Measurements from ENCODE around the gene ADRM1.

The ADRM1 gene

DNA sequence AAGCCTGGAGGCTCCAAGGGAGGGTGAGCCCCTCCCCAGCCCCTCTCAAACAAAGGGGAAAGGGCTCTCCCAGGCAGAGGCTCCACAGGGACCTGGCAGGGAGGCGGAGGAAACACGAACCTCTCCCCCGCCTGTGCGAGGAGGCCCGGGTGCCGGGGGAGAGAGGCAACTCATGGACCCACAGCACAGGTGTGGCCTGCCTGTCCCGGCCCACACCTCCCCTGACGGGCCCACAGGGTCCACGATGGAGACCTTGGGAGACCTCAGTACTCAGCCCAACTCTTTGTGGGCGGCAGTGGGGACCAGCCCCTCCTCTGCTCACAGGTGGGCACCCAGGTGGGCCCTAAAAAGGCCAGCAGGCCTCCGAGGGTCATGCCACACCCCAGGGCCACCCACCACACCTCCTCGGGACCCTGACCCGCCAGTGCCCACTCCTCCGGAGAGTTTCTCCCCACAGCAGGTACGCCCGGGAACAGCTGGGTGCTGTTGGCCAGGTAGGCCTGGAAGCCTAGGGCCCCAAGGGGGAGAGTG is 52.1 kb downstream of the ADRM1 start:
- DNase-seq = no peak
- TF ChIP-seq GATA1 (IDR thresholded peaks at IDR 0.05; ENCODE audit: low read depth, low read length) = no peak
- TF ChIP-seq POLR2A (IDR thresholded peaks at IDR 0.05; ENCODE audit: low read length) = no peak

DNA sequence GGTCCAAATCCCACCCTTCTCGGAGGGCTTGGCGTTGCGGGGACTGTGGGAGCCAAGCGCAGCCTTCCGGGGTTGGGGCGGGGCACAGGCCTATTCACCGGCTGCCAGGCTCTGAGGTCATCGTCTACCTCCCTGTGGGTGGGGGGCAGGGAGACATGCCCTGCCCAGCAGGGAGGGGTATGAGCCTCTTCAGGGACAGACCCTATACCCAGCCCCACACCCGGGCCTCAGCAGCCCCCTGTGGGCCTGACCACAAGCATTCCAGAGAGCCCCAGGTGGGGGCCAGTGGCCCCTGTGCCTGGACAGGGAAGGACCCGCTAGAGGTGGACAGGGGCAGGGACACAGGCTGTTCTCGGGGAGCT is 52.7 kb downstream of the ADRM1 start:
- TF ChIP-seq GATA1 (IDR thresholded peaks at IDR 0.05; ENCODE audit: low read depth, low read length) = no peak
- TF ChIP-seq POLR2A (IDR thresholded peaks at IDR 0.05; ENCODE audit: low read length) = no peak
- no peak for DNase-seq

DNA sequence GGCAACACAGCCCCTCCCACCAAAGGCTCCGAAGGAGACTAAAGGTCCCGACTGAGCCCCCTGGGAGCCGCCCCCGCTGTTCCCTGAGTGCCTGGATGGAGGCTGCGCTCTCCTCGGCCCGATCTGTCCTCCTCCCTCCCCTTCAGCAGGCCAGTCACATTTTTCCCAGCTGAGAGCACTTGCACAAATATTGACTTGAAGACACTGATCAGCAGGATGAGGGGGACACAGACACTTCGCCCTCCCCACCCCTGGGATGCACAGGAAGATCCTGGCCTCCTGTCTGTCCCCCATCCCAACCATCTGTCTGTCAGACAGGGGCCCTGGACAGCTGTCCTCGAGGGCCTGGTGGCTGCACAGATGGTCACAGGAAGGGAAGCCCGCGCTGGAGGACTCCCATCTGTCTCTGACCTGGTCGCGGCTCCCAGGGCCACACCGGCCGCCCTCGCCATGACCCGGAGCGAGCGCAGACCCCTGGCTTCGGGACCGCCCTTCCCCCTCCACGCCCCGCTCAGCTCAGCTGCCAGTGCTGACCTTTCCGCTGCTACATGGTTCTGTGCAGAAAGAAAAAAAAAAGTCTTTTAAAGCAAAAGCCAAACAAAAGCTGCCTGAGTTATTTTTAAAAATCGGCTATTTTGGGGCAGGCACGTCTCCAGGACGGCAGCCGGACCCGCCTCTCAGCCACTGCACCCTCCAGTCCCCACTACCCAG is 53.2 kb downstream of the ADRM1 start:
- no peak for DNase-seq
- TF ChIP-seq GATA1 (IDR thresholded peaks at IDR 0.05; ENCODE audit: low read depth, low read length) (no peak), POLR2A (IDR thresholded peaks at IDR 0.05; ENCODE audit: low read length) (no peak)

DNA sequence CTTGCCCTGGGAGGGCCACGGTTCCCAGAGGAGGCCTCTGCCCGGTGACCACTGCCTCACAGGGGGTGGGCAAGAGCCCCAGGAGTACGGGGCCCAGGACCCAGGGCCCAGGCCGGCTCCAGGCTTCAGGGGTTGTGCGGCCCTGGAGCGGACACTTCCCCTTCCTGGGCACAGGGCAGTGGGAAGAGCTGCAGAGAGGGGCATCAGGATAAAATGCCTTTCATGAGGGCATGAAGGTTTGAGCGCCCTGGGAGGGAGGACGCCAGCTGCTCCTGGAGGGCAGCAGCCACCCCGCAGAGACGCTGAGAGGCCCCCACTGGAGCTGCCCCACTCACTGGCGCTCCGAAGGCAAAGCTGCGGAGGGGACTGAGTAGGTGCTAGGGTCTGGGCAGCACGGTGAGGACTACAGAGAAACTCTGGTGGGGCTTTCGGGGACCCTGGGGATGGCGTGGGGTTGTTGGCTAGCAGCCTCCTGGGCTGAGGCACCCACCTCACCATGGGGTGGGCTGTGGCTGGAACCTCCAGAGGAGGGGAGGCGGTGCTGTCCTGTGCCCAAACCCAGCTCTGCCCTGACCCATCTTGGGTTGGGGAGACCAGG is 53.9 kb downstream of the ADRM1 start:
- TF ChIP-seq GATA1 (IDR thresholded peaks at IDR 0.05; ENCODE audit: low read depth, low read length) (no peak), POLR2A (IDR thresholded peaks at IDR 0.05; ENCODE audit: low read length) (no peak)
- no peak for DNase-seq

DNA sequence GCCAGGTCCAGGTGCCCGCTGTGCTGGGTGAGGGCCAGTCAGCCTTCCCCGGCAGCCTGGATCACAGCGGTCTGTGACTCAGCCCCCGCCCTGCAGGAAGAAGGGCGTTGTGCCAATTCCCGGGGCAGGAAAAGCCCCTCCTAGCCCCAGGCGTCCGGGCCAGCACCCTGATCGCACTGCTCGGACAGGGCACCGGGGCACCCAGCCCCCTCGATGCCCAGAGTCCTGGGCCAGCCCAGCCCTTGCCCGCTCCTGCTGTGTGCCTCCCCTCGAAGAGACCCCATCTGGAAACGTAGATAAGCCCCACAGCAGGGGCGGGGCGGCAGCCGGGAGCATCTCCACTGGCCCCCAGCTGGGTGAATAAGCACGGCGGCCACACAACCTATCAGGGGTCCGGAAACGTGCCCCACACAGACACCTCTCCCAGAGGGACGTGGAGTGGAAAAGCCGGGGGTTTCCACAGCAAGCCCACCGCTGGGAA is 54.4 kb downstream of the ADRM1 start:
- DNase-seq = peak; percentile 91 to 92
- peak; percentile 38 for TF ChIP-seq POLR2A (IDR thresholded peaks at IDR 0.05; ENCODE audit: low read length)
- TF ChIP-seq GATA1 (IDR thresholded peaks at IDR 0.05; ENCODE audit: low read depth, low read length) = no peak

DNA sequence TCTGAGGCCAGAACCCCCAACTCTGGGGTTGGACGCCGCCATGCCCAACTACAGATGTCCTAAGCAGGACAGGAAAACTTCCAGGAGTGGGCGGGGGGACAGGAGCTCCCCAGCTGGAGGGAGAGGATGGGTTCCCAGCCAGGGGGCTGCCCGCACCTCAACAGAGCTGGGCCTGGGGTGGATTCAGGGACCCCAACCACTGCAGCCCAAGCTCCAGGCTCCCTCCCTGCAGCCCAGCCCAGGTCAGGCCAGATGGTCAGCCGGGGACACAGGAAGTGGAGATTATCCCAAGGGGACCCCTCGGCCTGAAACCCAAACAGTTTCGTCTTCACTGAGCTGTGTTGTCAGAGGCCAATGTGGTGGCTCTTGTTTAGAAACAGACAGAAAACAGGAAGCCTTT is 54.9 kb downstream of the ADRM1 start:
- DNase-seq = no peak
- TF ChIP-seq POLR2A (IDR thresholded peaks at IDR 0.05; ENCODE audit: low read length) = peak; percentile 10
- TF ChIP-seq GATA1 (IDR thresholded peaks at IDR 0.05; ENCODE audit: low read depth, low read length) = no peak
